22Rv1 (cell line): ENCODE results near the gene DHRS11.

Experiments
- H3K27ac ChIP-seq: fragments of 450-650 bp; 2 replicates; pipeline ENCODE4 v1.5.1; 2017
- CTCF ChIP-seq: fragments of 450-650 bp; IDR thresholded peaks from 2 replicates; pipeline ENCODE4 v1.5.1; 2017; ENCODE audit warnings: mild to moderate bottlenecking
- ZFX ChIP-seq: fragments of 450-650 bp; IDR thresholded peaks from 2 replicates; pipeline ENCODE4 v1.6.1; 2017; ENCODE audit warnings: antibody characterized with exemption, borderline replicate concordance

Gene DHRS11

GRCh38 chr17:36629970-36630502 lies 38.4 kb downstream of the DHRS11 start:
- TF ChIP-seq ZFX (no peak), CTCF (no peak)
- H3K27ac ChIP-seq = no peak overlapping the region

GRCh38 chr17:36631022-36631421 lies 39.3 kb downstream of the DHRS11 start:
- no peak overlapping the region for H3K27ac ChIP-seq
- no peak for TF ChIP-seq ZFX
- no peak for TF ChIP-seq CTCF

- TF ChIP-seq ZFX (no peak), CTCF (no peak)
- H3K27ac ChIP-seq = no peak overlapping the region
Observed at GRCh38 chr17:36632916-36633771, 41.5 kb downstream of the DHRS11 start.

GRCh38 chr17:36640346-36640745 lies 48.7 kb downstream of the DHRS11 start:
- no peak overlapping the region for H3K27ac ChIP-seq
- no peak for TF ChIP-seq CTCF

- H3K27ac ChIP-seq = no peak overlapping the region
- no peak for TF ChIP-seq ZFX
- no peak for TF ChIP-seq CTCF
Observed at GRCh38 chr17:36640836-36641235, 49.2 kb downstream of the DHRS11 start.

- no peak for TF ChIP-seq CTCF
- TF ChIP-seq ZFX = no peak
- H3K27ac ChIP-seq = no peak overlapping the region
Observed at GRCh38 chr17:36641331-36641876, 49.7 kb downstream of the DHRS11 start.
